CD4-positive, alpha-beta T cell treated with Interleukin-15 for 4 hours (primary cell): ENCODE data around the gene CDC7.

Source experiments
- DNase-seq: peaks from one replicate; pipeline ENCODE4 v3.0.0-alpha.2; 2020; ENCODE audit warnings: low spot score

Gene CDC7

GRCh38 chr1:91549041-91549735, 48.5 kb downstream of the CDC7 start:
- DNase-seq, result peak; percentile 50

GRCh38 chr1:91550961-91551360, 50.3 kb downstream of the CDC7 start:
- DNase-seq, result peak; percentile 36

GRCh38 chr1:91552091-91552490, 51.4 kb downstream of the CDC7 start:
- peak; percentile 30 for DNase-seq

GRCh38 chr1:91552596-91552995, 51.9 kb downstream of the CDC7 start:
- DNase-seq, result no peak

GRCh38 chr1:91553177-91553591, 52.5 kb downstream of the CDC7 start:
- no peak for DNase-seq

- DNase-seq, result no peak
Measured at GRCh38 chr1:91555074-91555730, 54.6 kb downstream of the CDC7 start.

GRCh38 chr1:91555821-91556531, 55.3 kb downstream of the CDC7 start:
- DNase-seq, result peak; percentile 84

GRCh38 chr1:91556556-91556955, 55.9 kb downstream of the CDC7 start:
- DNase-seq, result no peak

- DNase-seq, result no peak
Measured at GRCh38 chr1:91557039-91557690, 56.5 kb downstream of the CDC7 start.

GRCh38 chr1:91557826-91558225, 57.2 kb downstream of the CDC7 start:
- DNase-seq, result no peak

GRCh38 chr1:91559046-91559750, 58.5 kb downstream of the CDC7 start:
- no peak for DNase-seq

GRCh38 chr1:91559838-91560565, 59.4 kb downstream of the CDC7 start:
- DNase-seq, result no peak

- no peak for DNase-seq
Measured at GRCh38 chr1:91564888-91565701, 64.4 kb downstream of the CDC7 start.

- no peak for DNase-seq
Measured at GRCh38 chr1:91567583-91567982, 66.9 kb downstream of the CDC7 start.

- no peak for DNase-seq
Measured at GRCh38 chr1:91568261-91568660, 67.6 kb downstream of the CDC7 start.

- no peak for DNase-seq
Measured at GRCh38 chr1:91569411-91570119, 68.9 kb downstream of the CDC7 start.

- no peak for DNase-seq
Measured at GRCh38 chr1:91570120-91570448, 69.4 kb downstream of the CDC7 start.

GRCh38 chr1:91572044-91572443, 71.4 kb downstream of the CDC7 start:
- DNase-seq, result no peak
